K562 (cell line): ENCODE measurements around the gene SEMA5A. TPM values are rescaled to one million over a fixed set of nuclear protein-coding genes. Genes with fewer than 3 reads are reported as not detected.

Source experiments
- HIVEP1 ChIP-seq: fragments of 250-450 bp; sonication (Bioruptor Pico); IDR thresholded peaks from 2 replicates; pipeline ENCODE4 v1.4.0; 2020; ENCODE audit warnings: mild to moderate bottlenecking
- RB1 ChIP-seq: fragments of 450-650 bp; IDR thresholded peaks from 2 replicates; pipeline ENCODE4 v1.6.1; 2017; ENCODE audit warnings: low read depth, mild to moderate bottlenecking
- SMARCC2 ChIP-seq: fragments of 450-650 bp; IDR thresholded peaks from 2 replicates; pipeline ENCODE4 v1.6.1; 2017; ENCODE audit warnings: antibody characterized with exemption, moderate library complexity, mild to moderate bottlenecking, low read depth
- SMC3 ChIP-seq: conservative IDR thresholded peaks from 2 replicates; pipeline ENCODE4 v1.6.1; 2011; ENCODE audit warnings: low read depth, low read length, improper control_type of control experiment; ENCODE audit not compliant: insufficient read depth
- SREBF1 ChIP-seq: fragments of 150-350 bp; IDR thresholded peaks from 2 replicates; pipeline ENCODE4 v1.6.1; 2014; ENCODE audit warnings: antibody characterized with exemption, low read depth, low read length, borderline replicate concordance
- ZNF253 ChIP-seq: fragments of 250-450 bp; sonication (Bioruptor Pico); conservative IDR thresholded peaks from 2 replicates; pipeline ENCODE4 v1.6.1; 2021; ENCODE audit warnings: mild to moderate bottlenecking
- ZZZ3 ChIP-seq: fragments of 450-650 bp; IDR thresholded peaks from 2 replicates; pipeline ENCODE4 v1.6.1; 2016; ENCODE audit warnings: antibody characterized with exemption, mild to moderate bottlenecking, moderate library complexity
- polyA plus RNA-seq, 8 experiments: library from polyadenylated mRNA; depleted of rRNA in 4 of 8; stranded (reverse) in 5 of 8; unstranded in 3 of 8; fragments of >200 nt; fragmentation: Nextera tagmentation in 2 of 8; fragmentation: Illumina TruSeq in 1 of 8; extraction: Ambion mirVana in 2 of 8; extraction: Trizol in 1 of 8; gene quantifications; 2 replicates each; pipeline versions ENCODE4 v1.2.1 to v1.2.3, GENCODE V29; 2011 to 2014; ENCODE audit warnings: inconsistent platforms in 1 of 8, missing spikeins in 1 of 8
- total RNA-seq, 7 experiments: library from RNA; depleted of rRNA in 6 of 7; stranded (reverse); fragments of >200 nt in 6 of 7; fragmentation: Illumina TruSeq in 2 of 7; extraction: Trizol in 2 of 7; gene quantifications; 2 replicates each; pipeline versions ENCODE4 v1.2.1 to v1.2.3, GENCODE V29; 2011 to 2021; ENCODE audit warnings: low replicate concordance in 1 of 7
- TF ChIP-seq, protein P1 (sequence below): sonication (generic); formaldehyde crosslinking; IDR thresholded peaks from 2 replicates; pipeline ENCODE4 v1.8.1; 2023; ENCODE audit warnings: missing genetic modification reagents, mild to moderate bottlenecking, borderline replicate concordance
- TF ChIP-seq, protein P2 (sequence below): fragments of 250-450 bp; sonication (Bioruptor Pico); IDR thresholded peaks from 2 replicates; pipeline ENCODE4 v1.4.0; 2020
- TF ChIP-seq, protein P3 (sequence below): sonication (generic); formaldehyde crosslinking; IDR thresholded peaks from 2 replicates; pipeline ENCODE4 v1.8.0; 2022; ENCODE audit warnings: missing genetic modification reagents, mild to moderate bottlenecking, borderline replicate concordance
- TF ChIP-seq, protein P4 (sequence below), 3 experiments: IDR thresholded peaks in 2 of 3; conservative IDR thresholded peaks in 1 of 3; 2 replicates each; pipeline ENCODE4 v1.5.1; 2011 to 2012; ENCODE audit warnings: low read length in 3 of 3, mild to moderate bottlenecking in 3 of 3, control low read depth in 2 of 3, improper control_type of control experiment in 1 of 3, inconsistent platforms in 1 of 3, low read depth in 1 of 3, mixed read lengths in 1 of 3, moderate library complexity in 1 of 3; ENCODE audit not compliant: insufficient read depth in 2 of 3
- TF ChIP-seq, protein P5 (sequence below): sonication (generic); formaldehyde crosslinking; IDR thresholded peaks from 2 replicates; pipeline ENCODE4 v1.8.1; 2023; ENCODE audit warnings: mild to moderate bottlenecking, missing genetic modification reagents, moderate library complexity

The SEMA5A gene
- total and polyA plus RNA-seq, 9 of the 15 experiments (the other 6 are each of a cell fraction or from before 2014, with no cell fraction given), result 0.02 TPM; not detected in 8

DNA sequence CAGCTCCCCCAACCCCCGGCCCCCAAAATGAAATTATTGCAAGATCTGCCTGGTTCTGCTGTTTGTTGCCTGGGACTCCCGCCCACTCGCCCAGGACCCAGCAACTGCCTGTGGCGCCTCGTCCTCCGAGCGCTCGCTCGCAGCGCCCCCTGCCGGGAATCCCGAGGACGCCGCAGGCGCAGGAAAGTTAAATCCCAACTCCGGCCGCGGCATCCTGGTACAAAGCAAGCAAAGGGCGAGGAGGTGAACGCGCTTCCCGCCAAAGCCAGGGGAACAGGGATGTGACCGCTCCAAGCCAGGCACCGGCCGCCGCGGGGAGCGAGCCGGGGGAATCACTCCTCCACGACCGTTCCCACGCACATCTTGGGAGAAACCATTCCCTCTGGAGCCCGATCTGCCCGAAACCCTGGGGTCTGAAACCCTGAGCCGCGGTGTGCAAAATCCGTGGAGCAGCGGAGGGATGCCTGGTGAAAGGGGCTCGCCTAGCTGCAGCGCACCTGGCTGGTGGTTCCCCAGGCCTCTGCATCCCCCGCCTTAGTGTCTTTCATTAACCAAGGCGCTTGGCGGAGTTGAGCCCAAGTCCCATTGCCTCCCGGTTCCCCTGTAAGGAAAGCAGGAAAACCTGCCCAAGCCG is 1.3 kb downstream of the SEMA5A start (continued):
- TF ChIP-seq, protein P1, sequence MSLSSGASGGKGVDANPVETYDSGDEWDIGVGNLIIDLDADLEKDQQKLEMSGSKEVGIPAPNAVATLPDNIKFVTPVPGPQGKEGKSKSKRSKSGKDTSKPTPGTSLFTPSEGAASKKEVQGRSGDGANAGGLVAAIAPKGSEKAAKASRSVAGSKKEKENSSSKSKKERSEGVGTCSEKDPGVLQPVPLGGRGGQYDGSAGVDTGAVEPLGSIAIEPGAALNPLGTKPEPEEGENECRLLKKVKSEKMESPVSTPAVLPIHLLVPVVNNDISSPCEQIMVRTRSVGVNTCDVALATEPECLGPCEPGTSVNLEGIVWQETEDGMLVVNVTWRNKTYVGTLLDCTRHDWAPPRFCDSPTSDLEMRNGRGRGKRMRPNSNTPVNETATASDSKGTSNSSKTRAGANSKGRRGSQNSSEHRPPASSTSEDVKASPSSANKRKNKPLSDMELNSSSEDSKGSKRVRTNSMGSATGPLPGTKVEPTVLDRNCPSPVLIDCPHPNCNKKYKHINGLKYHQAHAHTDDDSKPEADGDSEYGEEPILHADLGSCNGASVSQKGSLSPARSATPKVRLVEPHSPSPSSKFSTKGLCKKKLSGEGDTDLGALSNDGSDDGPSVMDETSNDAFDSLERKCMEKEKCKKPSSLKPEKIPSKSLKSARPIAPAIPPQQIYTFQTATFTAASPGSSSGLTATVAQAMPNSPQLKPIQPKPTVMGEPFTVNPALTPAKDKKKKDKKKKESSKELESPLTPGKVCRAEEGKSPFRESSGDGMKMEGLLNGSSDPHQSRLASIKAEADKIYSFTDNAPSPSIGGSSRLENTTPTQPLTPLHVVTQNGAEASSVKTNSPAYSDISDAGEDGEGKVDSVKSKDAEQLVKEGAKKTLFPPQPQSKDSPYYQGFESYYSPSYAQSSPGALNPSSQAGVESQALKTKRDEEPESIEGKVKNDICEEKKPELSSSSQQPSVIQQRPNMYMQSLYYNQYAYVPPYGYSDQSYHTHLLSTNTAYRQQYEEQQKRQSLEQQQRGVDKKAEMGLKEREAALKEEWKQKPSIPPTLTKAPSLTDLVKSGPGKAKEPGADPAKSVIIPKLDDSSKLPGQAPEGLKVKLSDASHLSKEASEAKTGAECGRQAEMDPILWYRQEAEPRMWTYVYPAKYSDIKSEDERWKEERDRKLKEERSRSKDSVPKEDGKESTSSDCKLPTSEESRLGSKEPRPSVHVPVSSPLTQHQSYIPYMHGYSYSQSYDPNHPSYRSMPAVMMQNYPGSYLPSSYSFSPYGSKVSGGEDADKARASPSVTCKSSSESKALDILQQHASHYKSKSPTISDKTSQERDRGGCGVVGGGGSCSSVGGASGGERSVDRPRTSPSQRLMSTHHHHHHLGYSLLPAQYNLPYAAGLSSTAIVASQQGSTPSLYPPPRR (CRISPR knock-in tag), result no peak
- TF ChIP-seq ZZZ3 (no peak), HIVEP1 (CRISPR knock-in tag) (no peak), ZNF253 (CRISPR knock-in tag) (no peak), SMC3 (peak; percentile 62; the same call in 1 of the 2 replicates), SREBF1 (no peak), RB1 (peak; percentile 39; the same call in 1 of the 2 replicates), SMARCC2 (no peak)
- TF ChIP-seq, protein P2, sequence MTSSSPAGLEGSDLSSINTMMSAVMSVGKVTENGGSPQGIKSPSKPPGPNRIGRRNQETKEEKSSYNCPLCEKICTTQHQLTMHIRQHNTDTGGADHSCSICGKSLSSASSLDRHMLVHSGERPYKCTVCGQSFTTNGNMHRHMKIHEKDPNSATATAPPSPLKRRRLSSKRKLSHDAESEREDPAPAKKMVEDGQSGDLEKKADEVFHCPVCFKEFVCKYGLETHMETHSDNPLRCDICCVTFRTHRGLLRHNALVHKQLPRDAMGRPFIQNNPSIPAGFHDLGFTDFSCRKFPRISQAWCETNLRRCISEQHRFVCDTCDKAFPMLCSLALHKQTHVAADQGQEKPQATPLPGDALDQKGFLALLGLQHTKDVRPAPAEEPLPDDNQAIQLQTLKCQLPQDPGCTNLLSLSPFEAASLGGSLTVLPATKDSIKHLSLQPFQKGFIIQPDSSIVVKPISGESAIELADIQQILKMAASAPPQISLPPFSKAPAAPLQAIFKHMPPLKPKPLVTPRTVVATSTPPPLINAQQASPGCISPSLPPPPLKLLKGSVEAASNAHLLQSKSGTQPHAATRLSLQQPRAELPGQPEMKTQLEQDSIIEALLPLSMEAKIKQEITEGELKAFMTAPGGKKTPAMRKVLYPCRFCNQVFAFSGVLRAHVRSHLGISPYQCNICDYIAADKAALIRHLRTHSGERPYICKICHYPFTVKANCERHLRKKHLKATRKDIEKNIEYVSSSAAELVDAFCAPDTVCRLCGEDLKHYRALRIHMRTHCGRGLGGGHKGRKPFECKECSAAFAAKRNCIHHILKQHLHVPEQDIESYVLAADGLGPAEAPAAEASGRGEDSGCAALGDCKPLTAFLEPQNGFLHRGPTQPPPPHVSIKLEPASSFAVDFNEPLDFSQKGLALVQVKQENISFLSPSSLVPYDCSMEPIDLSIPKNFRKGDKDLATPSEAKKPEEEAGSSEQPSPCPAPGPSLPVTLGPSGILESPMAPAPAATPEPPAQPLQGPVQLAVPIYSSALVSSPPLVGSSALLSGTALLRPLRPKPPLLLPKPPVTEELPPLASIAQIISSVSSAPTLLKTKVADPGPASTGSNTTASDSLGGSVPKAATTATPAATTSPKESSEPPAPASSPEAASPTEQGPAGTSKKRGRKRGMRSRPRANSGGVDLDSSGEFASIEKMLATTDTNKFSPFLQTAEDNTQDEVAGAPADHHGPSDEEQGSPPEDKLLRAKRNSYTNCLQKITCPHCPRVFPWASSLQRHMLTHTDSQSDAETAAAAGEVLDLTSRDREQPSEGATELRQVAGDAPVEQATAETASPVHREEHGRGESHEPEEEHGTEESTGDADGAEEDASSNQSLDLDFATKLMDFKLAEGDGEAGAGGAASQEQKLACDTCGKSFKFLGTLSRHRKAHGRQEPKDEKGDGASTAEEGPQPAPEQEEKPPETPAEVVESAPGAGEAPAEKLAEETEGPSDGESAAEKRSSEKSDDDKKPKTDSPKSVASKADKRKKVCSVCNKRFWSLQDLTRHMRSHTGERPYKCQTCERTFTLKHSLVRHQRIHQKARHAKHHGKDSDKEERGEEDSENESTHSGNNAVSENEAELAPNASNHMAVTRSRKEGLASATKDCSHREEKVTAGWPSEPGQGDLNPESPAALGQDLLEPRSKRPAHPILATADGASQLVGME (CRISPR knock-in tag), result no peak
- TF ChIP-seq, protein P3, sequence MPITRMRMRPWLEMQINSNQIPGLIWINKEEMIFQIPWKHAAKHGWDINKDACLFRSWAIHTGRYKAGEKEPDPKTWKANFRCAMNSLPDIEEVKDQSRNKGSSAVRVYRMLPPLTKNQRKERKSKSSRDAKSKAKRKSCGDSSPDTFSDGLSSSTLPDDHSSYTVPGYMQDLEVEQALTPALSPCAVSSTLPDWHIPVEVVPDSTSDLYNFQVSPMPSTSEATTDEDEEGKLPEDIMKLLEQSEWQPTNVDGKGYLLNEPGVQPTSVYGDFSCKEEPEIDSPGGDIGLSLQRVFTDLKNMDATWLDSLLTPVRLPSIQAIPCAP (CRISPR knock-in tag), result no peak
- TF ChIP-seq, protein P4, sequence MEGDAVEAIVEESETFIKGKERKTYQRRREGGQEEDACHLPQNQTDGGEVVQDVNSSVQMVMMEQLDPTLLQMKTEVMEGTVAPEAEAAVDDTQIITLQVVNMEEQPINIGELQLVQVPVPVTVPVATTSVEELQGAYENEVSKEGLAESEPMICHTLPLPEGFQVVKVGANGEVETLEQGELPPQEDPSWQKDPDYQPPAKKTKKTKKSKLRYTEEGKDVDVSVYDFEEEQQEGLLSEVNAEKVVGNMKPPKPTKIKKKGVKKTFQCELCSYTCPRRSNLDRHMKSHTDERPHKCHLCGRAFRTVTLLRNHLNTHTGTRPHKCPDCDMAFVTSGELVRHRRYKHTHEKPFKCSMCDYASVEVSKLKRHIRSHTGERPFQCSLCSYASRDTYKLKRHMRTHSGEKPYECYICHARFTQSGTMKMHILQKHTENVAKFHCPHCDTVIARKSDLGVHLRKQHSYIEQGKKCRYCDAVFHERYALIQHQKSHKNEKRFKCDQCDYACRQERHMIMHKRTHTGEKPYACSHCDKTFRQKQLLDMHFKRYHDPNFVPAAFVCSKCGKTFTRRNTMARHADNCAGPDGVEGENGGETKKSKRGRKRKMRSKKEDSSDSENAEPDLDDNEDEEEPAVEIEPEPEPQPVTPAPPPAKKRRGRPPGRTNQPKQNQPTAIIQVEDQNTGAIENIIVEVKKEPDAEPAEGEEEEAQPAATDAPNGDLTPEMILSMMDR (IDR thresholded peaks at IDR 0.05 in 2 of 3, conservative IDR thresholded peaks at IDR 0.05 in 1 of 3; ENCODE audit: insufficient read depth in 2 of 3, low read depth in 1 of 3, low read length in 3 of 3), result peak; percentile 80 to 88 (median 85)
- TF ChIP-seq, protein P5, sequence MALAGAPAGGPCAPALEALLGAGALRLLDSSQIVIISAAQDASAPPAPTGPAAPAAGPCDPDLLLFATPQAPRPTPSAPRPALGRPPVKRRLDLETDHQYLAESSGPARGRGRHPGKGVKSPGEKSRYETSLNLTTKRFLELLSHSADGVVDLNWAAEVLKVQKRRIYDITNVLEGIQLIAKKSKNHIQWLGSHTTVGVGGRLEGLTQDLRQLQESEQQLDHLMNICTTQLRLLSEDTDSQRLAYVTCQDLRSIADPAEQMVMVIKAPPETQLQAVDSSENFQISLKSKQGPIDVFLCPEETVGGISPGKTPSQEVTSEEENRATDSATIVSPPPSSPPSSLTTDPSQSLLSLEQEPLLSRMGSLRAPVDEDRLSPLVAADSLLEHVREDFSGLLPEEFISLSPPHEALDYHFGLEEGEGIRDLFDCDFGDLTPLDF (CRISPR knock-in tag), result no peak
